HepG2 (cell line): ENCODE data around the gene SPIN1. TPM values are rescaled to one million over a fixed set of nuclear protein-coding genes. Genes with fewer than 3 reads are reported as not detected.

Experiments
- ELF1 ChIP-seq: sonication (generic); formaldehyde crosslinking; IDR thresholded peaks from 2 replicates; pipeline ENCODE4 v1.4.0; 2020; ENCODE audit warnings: missing genetic modification reagents
- EZH2 ChIP-seq: conservative IDR thresholded peaks from 2 replicates; pipeline ENCODE4 v1.6.1; 2012; ENCODE audit warnings: mild to moderate bottlenecking, low read depth, low read length, moderate library complexity
- HMGA1 ChIP-seq: sonication (generic); formaldehyde crosslinking; conservative IDR thresholded peaks from 2 replicates; pipeline ENCODE4 v1.4.0; 2020; ENCODE audit warnings: missing genetic modification reagents
- HNF4G ChIP-seq, 2 experiments: sonication (generic) in 1 of 2; formaldehyde crosslinking in 1 of 2; IDR thresholded peaks; 2 replicates each; pipeline versions ENCODE4 v1.4.0 to v1.6.1; 2011 to 2020; ENCODE audit warnings: borderline replicate concordance in 2 of 2, low read depth in 2 of 2, mild to moderate bottlenecking in 2 of 2, low read length in 1 of 2, missing genetic modification reagents in 1 of 2, moderate library complexity in 1 of 2
- IRF9 ChIP-seq: sonication (generic); formaldehyde crosslinking; IDR thresholded peaks from 2 replicates; pipeline ENCODE4 v1.8.0; 2022; ENCODE audit warnings: missing genetic modification reagents, mild to moderate bottlenecking, borderline replicate concordance
- MYC ChIP-seq: sonication (generic); formaldehyde crosslinking; IDR thresholded peaks from 2 replicates; pipeline ENCODE4 v1.9.0; 2021; ENCODE audit warnings: missing genetic modification reagents, borderline replicate concordance
- NCOA5 ChIP-seq: sonication (generic); formaldehyde crosslinking; IDR thresholded peaks from 2 replicates; pipeline ENCODE4 v1.4.0; 2020; ENCODE audit warnings: missing genetic modification reagents
- NFATC3 ChIP-seq: sonication (generic); formaldehyde crosslinking; IDR thresholded peaks from 2 replicates; pipeline ENCODE4 v1.5.1; 2020; ENCODE audit warnings: mild to moderate bottlenecking, missing genetic modification reagents
- NFKBIZ ChIP-seq: IDR thresholded peaks from 2 replicates; pipeline ENCODE4 v1.6.1; 2018; ENCODE audit warnings: missing genetic modification reagents, missing compliant biosample characterization
- NR2F6 ChIP-seq, 2 experiments: IDR thresholded peaks; 2 replicates each; pipeline ENCODE4 v1.6.1; 2016; ENCODE audit warnings: antibody characterized with exemption in 1 of 2, mild to moderate bottlenecking in 1 of 2
- SOX13 ChIP-seq, 3 experiments: fragments of 450-650 bp in 1 of 3; sonication (generic) in 1 of 3; formaldehyde crosslinking in 1 of 3; IDR thresholded peaks in 2 of 3; conservative IDR thresholded peaks in 1 of 3; 2 replicates each; pipeline versions ENCODE4 v1.5.0 to v1.6.1; 2016 to 2020; ENCODE audit warnings: antibody characterized with exemption in 1 of 3, mild to moderate bottlenecking in 1 of 3, missing compliant biosample characterization in 1 of 3, missing genetic modification reagents in 1 of 3, moderate library complexity in 1 of 3
- SP1 ChIP-seq, 2 experiments: fragments of 450-650 bp in 1 of 2; sonication (generic) in 1 of 2; formaldehyde crosslinking in 1 of 2; IDR thresholded peaks; 2 replicates each; pipeline versions ENCODE4 v1.4.0 to v1.6.1; 2016 to 2020; ENCODE audit warnings: missing genetic modification reagents in 1 of 2
- SRSF1 ChIP-seq: fragments of 200-400 bp; formaldehyde crosslinking; optimal IDR thresholded peaks from 2 replicates; pipeline ENCODE3; 2017; ENCODE audit warnings: mild to moderate bottlenecking, low read depth, low read length, moderate library complexity
- STAG1 ChIP-seq: sonication (generic); formaldehyde crosslinking; IDR thresholded peaks from 2 replicates; pipeline ENCODE4 v1.4.0; 2020; ENCODE audit warnings: missing genetic modification reagents
- ZBTB1 ChIP-seq: sonication (generic); formaldehyde crosslinking; IDR thresholded peaks from 2 replicates; pipeline ENCODE4 v1.4.0; 2020; ENCODE audit warnings: missing genetic modification reagents, borderline replicate concordance
- ZFP82 ChIP-seq: sonication (generic); formaldehyde crosslinking; IDR thresholded peaks from 2 replicates; pipeline ENCODE4 v1.5.1; 2020; ENCODE audit warnings: mild to moderate bottlenecking, missing genetic modification reagents, borderline replicate concordance
- ZNF142 ChIP-seq: sonication (generic); formaldehyde crosslinking; IDR thresholded peaks from 2 replicates; pipeline ENCODE4 v1.4.0; 2020; ENCODE audit warnings: missing genetic modification reagents
- ZNF329 ChIP-seq: sonication (generic); formaldehyde crosslinking; IDR thresholded peaks from 2 replicates; pipeline ENCODE4 v1.9.0; 2021; ENCODE audit warnings: low read depth, mild to moderate bottlenecking, missing genetic modification reagents
- ZNF333 ChIP-seq: sonication (generic); formaldehyde crosslinking; IDR thresholded peaks from 2 replicates; pipeline ENCODE4 v1.4.0; 2020; ENCODE audit warnings: mild to moderate bottlenecking, missing genetic modification reagents, borderline replicate concordance
- ZNF720 ChIP-seq: sonication (generic); formaldehyde crosslinking; IDR thresholded peaks from 2 replicates; pipeline ENCODE4 v1.4.0; 2020; ENCODE audit warnings: missing genetic modification reagents
- ZNF761 ChIP-seq: sonication (generic); formaldehyde crosslinking; conservative IDR thresholded peaks from 2 replicates; pipeline ENCODE4 v1.4.0; 2020; ENCODE audit warnings: mild to moderate bottlenecking, missing genetic modification reagents
- ZNF788 ChIP-seq: sonication (generic); formaldehyde crosslinking; IDR thresholded peaks from 2 replicates; pipeline ENCODE4 v1.5.0; 2020; ENCODE audit warnings: mild to moderate bottlenecking, missing genetic modification reagents, borderline replicate concordance
- polyA plus RNA-seq, 8 experiments: library from polyadenylated mRNA; depleted of rRNA in 3 of 8; stranded (reverse) in 7 of 8; unstranded in 1 of 8; fragments of >200 nt; fragmentation: Illumina TruSeq in 4 of 8; extraction: Trizol in 4 of 8; gene quantifications; 2 replicates each; pipeline versions ENCODE4 v1.2.1 to v1.2.3, GENCODE V29; 2011 to 2016; ENCODE audit warnings: low read depth in 4 of 8, missing spikeins in 1 of 8, mixed read lengths in 1 of 8; ENCODE audit not compliant: insufficient read depth in 1 of 8
- total RNA-seq, 5 experiments: library from RNA; depleted of rRNA; stranded (reverse); fragments of >200 nt; fragmentation: Illumina TruSeq; extraction: Trizol; gene quantifications; 2 replicates each; pipeline ENCODE4 v1.2.3, GENCODE V29; 2016; ENCODE audit warnings: low read depth in 1 of 5

SPIN1 gene
- total and polyA plus RNA-seq, 2 of the 13 experiments (the other 11 are each of a cell fraction or from before 2014, with no cell fraction given), result 20.0 to 24.3 TPM

GRCh38 chr9:88387552-88388202 is 567 bp upstream of the SPIN1 start (continued):
- TF ChIP-seq ZNF142 (CRISPR knock-in tag) (no peak), STAG1 (CRISPR knock-in tag) (no peak), ELF1 (no peak), EZH2 (no peak), ZNF761 (CRISPR knock-in tag) (no peak), NR2F6 (IDR thresholded peaks at IDR 0.05) (no peak), NR2F6 (CRISPR knock-in tag; IDR thresholded peaks at IDR 0.05) (no peak), ZNF329 (CRISPR knock-in tag) (0 out of 2 replicates have a peak, but pooled peaks have one; percentile 42), IRF9 (CRISPR knock-in tag) (0 out of 2 replicates have a peak, but pooled peaks have one; percentile 6), SP1 (IDR thresholded peaks at IDR 0.05) (no peak), SP1 (CRISPR knock-in tag; IDR thresholded peaks at IDR 0.05) (no peak), ZNF788 (CRISPR knock-in tag) (peak; percentile 69; the same call in 1 of the 2 replicates), MYC (CRISPR knock-in tag) (no peak), NFKBIZ (CRISPR knock-in tag) (no peak), NFATC3 (CRISPR knock-in tag) (no peak), ZNF720 (CRISPR knock-in tag) (no peak), SRSF1 (no peak), HNF4G (IDR thresholded peaks at IDR 0.05; ENCODE audit: borderline replicate concordance, low read depth, low read length) (no peak), HNF4G (CRISPR knock-in tag; IDR thresholded peaks at IDR 0.05; ENCODE audit: borderline replicate concordance, low read depth) (no peak), HMGA1 (CRISPR knock-in tag) (no peak), NCOA5 (no peak), ZFP82 (CRISPR knock-in tag) (no peak), SOX13 (IDR thresholded peaks at IDR 0.05) (no peak), SOX13 (CRISPR knock-in tag; conservative IDR thresholded peaks at IDR 0.05 in 1 of 2, IDR thresholded peaks at IDR 0.05 in 1 of 2) (no peak), ZNF333 (CRISPR knock-in tag) (no peak), ZBTB1 (CRISPR knock-in tag) (no peak)
